HG02623 (cell line): ENCODE measurements around the gene RGS13.

Experiments
- ATAC-seq: cut with Tn5 transposase; IDR thresholded peaks from one replicate; pipeline ENCODE4 v1.9.1; 2021; ENCODE audit warnings: moderate library complexity; ENCODE audit not compliant: unreplicated experiment

The RGS13 gene

DNA sequence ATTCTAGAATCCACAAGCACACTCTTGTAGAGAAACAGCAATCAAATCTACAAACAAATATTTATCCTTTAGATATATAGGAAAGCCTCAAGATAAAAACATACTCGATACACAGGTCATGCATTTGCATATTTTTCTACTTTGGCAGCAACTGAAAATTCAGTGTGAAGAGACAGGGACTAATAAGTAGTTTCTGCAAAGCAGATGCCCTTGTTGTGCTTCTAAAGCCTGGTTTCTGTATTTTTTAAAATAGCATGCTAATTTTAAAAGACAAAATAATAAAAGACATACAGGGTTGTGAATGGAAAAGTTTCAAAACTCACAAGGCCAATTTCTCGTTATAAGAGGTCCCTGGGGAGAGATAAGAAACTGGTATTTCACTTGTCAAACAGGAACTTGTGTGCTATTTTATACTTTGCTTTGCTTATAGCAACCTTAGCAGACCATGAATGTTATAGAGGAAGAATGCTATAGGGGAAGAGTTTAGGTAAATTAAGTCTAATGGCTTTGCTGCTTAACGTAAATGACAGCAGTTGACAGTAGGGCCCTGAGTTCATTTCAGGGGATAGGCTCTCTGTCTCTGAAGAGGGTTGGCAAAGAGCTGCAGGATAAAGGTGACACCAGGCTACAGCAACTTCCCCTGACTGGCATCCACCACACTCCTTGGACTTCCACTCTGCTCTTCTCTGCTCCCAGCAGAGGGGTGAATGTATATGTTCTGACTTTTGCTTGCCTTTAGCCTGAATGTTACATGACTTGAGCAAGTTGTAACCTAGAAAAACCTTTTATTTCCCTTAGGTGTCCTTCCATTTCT, 9.4 kb upstream of the RGS13 start:
- ATAC-seq = peak; percentile 81

- no peak for ATAC-seq
These were observed 8.0 kb upstream of the RGS13 start for GRCh38 chr1:192627901-192628300.

- no peak for ATAC-seq
These were observed 7.4 kb upstream of the RGS13 start for GRCh38 chr1:192628396-192629057.

DNA sequence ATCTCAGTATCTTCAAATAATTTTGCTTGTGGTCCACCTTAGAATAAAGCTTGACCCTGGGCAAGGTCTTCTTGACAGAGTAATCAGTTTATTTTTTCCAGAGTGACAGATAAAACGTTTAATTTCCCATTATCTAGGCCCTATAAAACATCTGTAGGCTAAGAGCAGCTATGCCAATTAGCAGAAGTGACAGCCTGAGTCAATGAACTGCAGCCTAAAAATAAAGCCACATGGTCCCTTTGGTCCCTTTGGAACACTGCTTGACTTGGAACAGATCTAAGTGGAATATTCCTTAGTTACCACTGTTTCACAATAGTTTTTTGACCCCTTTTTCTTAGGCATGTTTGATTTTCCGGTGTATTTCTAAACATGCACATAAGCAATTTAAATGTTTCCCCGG, 6.3 kb upstream of the RGS13 start:
- no peak for ATAC-seq

- no peak for ATAC-seq
These were observed 5.2 kb upstream of the RGS13 start for GRCh38 chr1:192630521-192631287.

- no peak for ATAC-seq
These were observed 4.2 kb upstream of the RGS13 start for GRCh38 chr1:192631749-192632148.

- no peak for ATAC-seq
These were observed 3.8 kb upstream of the RGS13 start for GRCh38 chr1:192632188-192632587.

DNA sequence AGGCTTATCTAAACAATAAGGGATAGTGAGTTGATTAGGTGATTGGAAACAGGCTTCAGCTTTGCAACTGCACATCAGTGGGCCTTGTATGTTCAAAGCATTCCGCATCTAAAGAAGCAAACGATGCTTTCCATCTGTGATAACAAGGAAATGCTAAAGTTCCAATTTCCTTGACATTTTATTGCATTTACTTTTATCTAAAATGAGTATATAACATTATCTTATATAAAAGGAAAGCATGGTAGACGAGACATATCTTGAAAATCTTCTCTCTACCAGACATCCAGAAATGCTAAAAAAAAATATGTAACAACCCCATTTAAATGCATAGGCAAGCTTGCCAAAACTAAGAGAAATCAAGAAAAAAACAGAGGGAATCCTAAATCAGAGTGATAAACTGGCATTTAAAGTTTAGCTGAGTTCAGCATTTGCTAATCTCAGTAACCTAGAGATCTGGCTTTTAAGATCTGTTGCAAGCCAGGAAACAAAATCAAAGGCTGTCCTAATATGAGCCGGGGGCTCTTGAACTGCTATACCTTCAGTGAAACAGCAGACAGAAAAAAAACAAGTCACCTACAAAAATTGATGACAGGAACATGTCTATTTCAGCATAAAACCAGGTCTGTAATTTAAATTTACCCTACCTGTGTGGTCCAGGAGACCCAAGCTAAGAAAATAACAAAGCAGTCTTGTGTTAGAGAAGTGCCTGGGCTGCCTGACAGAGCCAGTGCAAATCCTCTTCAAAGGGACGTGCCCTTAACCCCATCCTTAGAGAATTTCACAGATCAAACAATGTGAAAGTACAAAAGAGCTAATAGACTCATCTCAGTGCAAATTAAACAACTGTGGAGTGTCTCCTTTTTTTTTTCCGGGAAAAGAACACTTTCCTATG, 3.1 kb upstream of the RGS13 start:
- no peak for ATAC-seq

GRCh38 chr1:192633533-192634253, 2.3 kb upstream of the RGS13 start:
- no peak for ATAC-seq

DNA sequence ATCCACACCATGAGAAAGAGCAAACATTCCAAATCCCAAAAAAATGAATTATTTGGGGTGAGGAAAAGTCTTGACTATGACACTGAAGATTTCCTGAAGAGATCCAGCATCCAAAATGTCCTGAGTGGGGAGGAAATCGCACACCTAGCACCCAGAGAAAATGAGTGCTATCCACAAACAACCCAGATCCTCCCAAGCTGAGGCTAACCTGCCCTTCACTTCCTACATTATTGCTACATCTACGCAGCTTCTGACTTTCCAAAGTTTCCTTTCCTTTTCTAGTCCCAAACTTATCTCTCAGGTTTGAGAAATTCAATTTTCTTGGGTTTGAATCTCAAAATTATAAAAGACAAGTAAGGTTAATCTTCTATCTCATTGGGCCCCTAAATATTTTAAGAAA, 906 bp upstream of the RGS13 start:
- no peak for ATAC-seq

- ATAC-seq = peak; percentile 82
These were observed 3.8 kb downstream of the RGS13 start for GRCh38 chr1:192639607-192640368.

DNA sequence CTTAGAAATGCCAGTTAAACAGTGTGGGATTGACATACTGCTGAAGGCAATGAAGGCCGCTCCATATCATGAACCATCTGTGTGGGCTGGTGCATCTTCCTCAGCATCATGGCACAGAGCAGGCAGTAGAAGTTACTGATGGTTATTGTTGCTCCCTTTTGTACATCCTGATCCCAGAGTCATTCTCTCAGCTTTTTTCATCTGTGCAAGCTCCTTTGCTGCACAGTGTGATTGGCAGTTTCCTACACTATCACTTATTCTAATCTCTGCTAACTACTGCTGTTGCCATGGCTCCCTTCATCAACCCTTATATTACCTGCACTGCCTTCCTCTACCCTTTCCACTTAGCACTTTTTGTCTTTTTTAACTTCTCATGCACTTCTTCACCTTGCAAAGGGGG, 16.2 kb downstream of the RGS13 start:
- no peak for ATAC-seq

DNA sequence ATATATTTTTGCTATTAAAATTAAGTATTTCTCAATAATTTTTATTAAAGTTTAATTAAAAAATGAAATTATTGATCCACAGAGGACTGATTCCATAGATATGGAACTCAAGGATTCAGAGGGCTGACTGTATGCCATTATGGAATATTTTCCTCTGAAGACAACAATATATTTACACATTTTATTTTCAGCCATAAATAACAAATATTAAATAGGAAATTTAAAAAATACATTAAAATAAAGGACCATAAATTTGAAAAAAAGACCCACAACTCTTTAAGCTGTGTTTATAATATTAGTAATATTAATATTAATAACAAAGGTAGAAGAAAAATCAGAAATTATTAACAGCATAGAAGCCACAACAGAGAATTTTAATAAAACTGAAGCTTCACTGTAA, 18.2 kb downstream of the RGS13 start:
- ATAC-seq = no peak

GRCh38 chr1:192654591-192655251, 18.8 kb downstream of the RGS13 start:
- ATAC-seq = no peak

DNA sequence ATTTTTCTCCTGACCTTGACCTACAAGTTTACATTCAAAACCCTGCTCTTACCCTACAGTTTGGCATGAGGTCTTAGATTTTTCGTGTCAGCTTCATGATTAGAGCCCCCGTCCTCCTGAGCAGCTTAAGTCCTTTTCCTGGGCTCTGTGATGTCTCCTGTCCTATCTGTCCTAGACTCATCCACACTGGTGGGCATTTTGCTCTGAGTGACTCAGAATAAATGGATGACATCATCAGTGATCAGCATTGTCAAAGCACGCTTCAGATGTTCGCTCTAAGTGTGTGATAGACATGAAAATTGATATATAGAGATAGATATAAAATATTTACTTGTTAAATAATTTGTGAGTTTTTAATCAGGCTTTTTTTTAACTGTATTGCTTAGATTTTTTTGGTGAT, 21.8 kb downstream of the RGS13 start:
- no peak for ATAC-seq

DNA sequence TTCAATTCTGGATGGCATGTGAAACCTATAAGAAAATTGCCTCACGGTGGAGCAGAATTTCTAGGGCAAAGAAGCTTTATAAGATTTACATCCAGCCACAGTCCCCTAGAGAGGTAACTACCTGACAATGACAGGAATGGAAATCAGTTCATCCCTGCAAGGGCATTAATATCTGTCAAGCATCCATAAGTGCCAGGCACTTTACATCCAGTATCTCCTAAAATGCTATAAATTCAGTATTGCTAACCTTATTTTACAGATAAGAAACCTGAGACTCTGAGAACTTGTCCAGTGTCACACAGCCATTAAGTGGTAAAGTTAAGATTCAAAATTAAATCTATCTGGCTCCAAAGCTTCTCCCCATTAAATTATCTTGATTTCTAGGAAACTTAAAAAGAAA, 22.3 kb downstream of the RGS13 start:
- no peak for ATAC-seq

- no peak for ATAC-seq
These were observed 24.7 kb downstream of the RGS13 start for GRCh38 chr1:192660613-192661012.

DNA sequence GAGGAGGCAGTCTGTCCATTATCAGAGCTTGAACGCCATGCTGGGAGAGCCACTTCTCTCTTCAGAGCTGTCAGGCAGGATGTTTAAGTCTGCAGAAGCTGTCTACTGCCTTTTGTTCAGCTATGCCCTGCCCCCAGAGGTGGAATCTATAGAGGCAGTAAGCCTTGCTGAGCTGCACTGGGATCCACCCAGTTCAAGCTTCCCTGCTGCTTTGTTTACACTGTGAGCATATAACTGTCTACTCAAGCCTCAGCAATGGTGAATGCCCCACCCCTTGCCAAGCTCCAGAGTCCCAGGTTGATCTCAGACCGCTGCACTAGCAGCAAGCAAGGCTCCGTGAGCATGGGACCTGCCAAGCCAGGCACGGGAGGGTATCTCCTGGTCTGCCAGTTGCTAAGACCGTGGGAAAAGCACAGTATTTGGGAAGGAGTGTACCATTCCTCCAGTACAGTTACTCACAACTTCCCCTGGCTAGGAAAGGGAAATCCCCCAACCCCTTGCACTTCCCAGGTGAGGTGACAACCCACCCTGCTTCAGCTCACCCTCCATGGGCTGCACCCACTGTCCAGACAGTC, 32.5 kb downstream of the RGS13 start:
- no peak for ATAC-seq

DNA sequence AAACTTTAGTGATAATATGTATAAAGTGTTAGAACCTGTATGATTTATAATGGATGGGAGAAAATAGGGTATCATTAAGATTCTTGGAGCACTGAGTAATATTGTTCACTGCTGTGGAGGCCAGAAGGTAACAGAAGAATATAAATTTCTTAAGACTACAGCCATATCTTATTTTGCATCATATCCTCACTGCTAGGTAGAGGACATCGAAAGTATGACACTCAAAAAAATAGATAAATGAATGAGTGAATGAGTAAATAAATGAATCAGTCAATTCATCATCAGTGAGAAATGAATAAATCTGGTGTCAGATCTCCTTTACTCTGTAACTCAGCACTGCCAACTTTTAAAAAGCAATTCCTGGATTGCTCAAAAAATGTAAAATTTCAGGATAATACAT, 33.2 kb downstream of the RGS13 start:
- no peak for ATAC-seq
